Skeletal muscle tissue (tissue), 4 donors: ENCODE results near the gene STAM2. TPM values are rescaled to one million over a fixed set of nuclear protein-coding genes. Genes with fewer than 3 reads are reported as not detected.
"Not testable (repeated sequence)": the region's sequence is repeated elsewhere in the genome, so short reads cannot be mapped to it uniquely, and the experiment has no call there.

Source experiments
- H3K27ac ChIP-seq: one replicate; pipeline ENCODE4 v1.7.0; 2013; ENCODE audit warnings: mild to moderate bottlenecking, low read depth, low read length, inconsistent platforms
- H3K27me3 ChIP-seq, 3 donors: one replicate each; pipeline ENCODE4 v1.7.0; 2013; ENCODE audit warnings: low read length in 3 of 3; ENCODE audit not compliant: control insufficient read depth in 3 of 3, insufficient read depth in 3 of 3
- H3K36me3 ChIP-seq, 3 donors: one replicate each; pipeline ENCODE4 v1.7.0; 2013; ENCODE audit warnings: low read length in 3 of 3; ENCODE audit not compliant: control insufficient read depth in 3 of 3, insufficient read depth in 3 of 3
- H3K4me1 ChIP-seq, 3 donors: one replicate each; pipeline ENCODE4 v1.7.0; 2013; ENCODE audit warnings: low read length in 3 of 3, mild to moderate bottlenecking in 3 of 3; ENCODE audit not compliant: control insufficient read depth in 3 of 3, insufficient read depth in 3 of 3
- H3K4me3 ChIP-seq, 3 donors: one replicate each; pipeline ENCODE4 v1.7.0; 2013; ENCODE audit warnings: low read length in 3 of 3
- H3K9ac ChIP-seq, 3 donors: one replicate each; pipeline ENCODE4 v1.7.0; 2013; ENCODE audit warnings: low read length in 3 of 3, mild to moderate bottlenecking in 3 of 3, moderate library complexity in 2 of 3, low read depth in 1 of 3
- H3K9me3 ChIP-seq, 3 donors: one replicate each; pipeline ENCODE4 v1.7.0; 2013; ENCODE audit warnings: low read length in 3 of 3; ENCODE audit not compliant: control insufficient read depth in 3 of 3
- total RNA-seq: library from RNA; depleted of rRNA; stranded (reverse); fragments of >200 nt; gene quantifications from one replicate; pipeline ENCODE4 v1.2.3, GENCODE V29; 2014
- donor health status: Osteomylitis.

The STAM2 gene
- total RNA-seq, 1 donor from 2014 or later: 28.2 TPM

- Histone ChIP-seq H3K4me1 (peaks cover 5 to 26% (median 17%) of the 10 kb centered on the region in 3 donors), H3K36me3 (no peaks in the 10 kb centered on the region), H3K9me3 (no peaks in the 10 kb centered on the region), H3K27ac (no peak overlapping the region), H3K9ac (no peak overlapping the region), H3K27me3 (no peaks in the 10 kb centered on the region), H3K4me3 (peak overlapping the region in 2 of 3 donors; percentile 85 to 100)
Observed at GRCh38 chr2:152173831-152174230, 1.7 kb downstream of the STAM2 start.

GRCh38 chr2:152172201-152172785 lies 3.3 kb downstream of the STAM2 start:
- H3K27ac ChIP-seq, H3K9ac ChIP-seq, H3K36me3 ChIP-seq, H3K9me3 ChIP-seq, H3K27me3 ChIP-seq, H3K4me3 ChIP-seq: not testable (repeated sequence)
- peaks cover 5 to 26% (median 17%) of the 10 kb centered on the region in 3 donors for H3K4me1 ChIP-seq

GRCh38 chr2:152171718-152172117 lies 3.8 kb downstream of the STAM2 start:
- Histone ChIP-seq H3K9me3 (no peaks in the 10 kb centered on the region), H3K36me3 (no peaks in the 10 kb centered on the region), H3K4me3 (no peak overlapping the region), H3K27me3 (no peaks in the 10 kb centered on the region), H3K4me1 (peaks cover 5 to 29% (median 20%) of the 10 kb centered on the region in 3 donors), H3K27ac (no peak overlapping the region), H3K9ac (no peak overlapping the region)

- not testable (repeated sequence) for H3K36me3 ChIP-seq, H3K4me3 ChIP-seq, H3K9ac ChIP-seq, H3K27ac ChIP-seq, H3K27me3 ChIP-seq, H3K9me3 ChIP-seq
- H3K4me1 ChIP-seq: peaks cover under 1 to 18% (median 15%) of the 10 kb centered on the region in 3 donors
Observed at GRCh38 chr2:152169158-152169557, 6.4 kb downstream of the STAM2 start.

- H3K4me1 ChIP-seq: peaks cover 0 to 15% (median 15%) of the 10 kb centered on the region in 3 donors
- H3K4me3 ChIP-seq, H3K27me3 ChIP-seq, H3K36me3 ChIP-seq, H3K27ac ChIP-seq, H3K9me3 ChIP-seq, H3K9ac ChIP-seq: not testable (repeated sequence)
Observed at GRCh38 chr2:152167470-152167869, 8.1 kb downstream of the STAM2 start.

- Histone ChIP-seq H3K27me3 (no peaks in the 10 kb centered on the region), H3K4me3 (no peak overlapping the region), H3K9ac (peak overlapping the region in 1 of 3 donors; percentile 46), H3K36me3 (no peaks in the 10 kb centered on the region), H3K4me1 (peaks cover 0 to 15% (median 13%) of the 10 kb centered on the region in 3 donors), H3K9me3 (no peaks in the 10 kb centered on the region), H3K27ac (no peak overlapping the region)
Observed at GRCh38 chr2:152167065-152167464, 8.5 kb downstream of the STAM2 start.

GRCh38 chr2:152166633-152167032 lies 8.9 kb downstream of the STAM2 start:
- Histone ChIP-seq H3K27me3 (no peaks in the 10 kb centered on the region), H3K9ac (peak overlapping the region in 1 of 3 donors; percentile 46), H3K4me3 (no peak overlapping the region), H3K36me3 (no peaks in the 10 kb centered on the region), H3K9me3 (no peaks in the 10 kb centered on the region), H3K27ac (no peak overlapping the region), H3K4me1 (peaks cover 0 to 12% (median 12%) of the 10 kb centered on the region in 3 donors)

- Histone ChIP-seq H3K27me3 (no peaks in the 10 kb centered on the region), H3K27ac (no peak overlapping the region), H3K9me3 (no peaks in the 10 kb centered on the region), H3K4me1 (peaks cover 0 to 10% (median 9%) of the 10 kb centered on the region in 3 donors), H3K4me3 (no peak overlapping the region), H3K9ac (no peak overlapping the region), H3K36me3 (no peaks in the 10 kb centered on the region)
Observed at GRCh38 chr2:152165780-152166179, 9.8 kb downstream of the STAM2 start.

GRCh38 chr2:152165306-152165705 lies 10.3 kb downstream of the STAM2 start:
- Histone ChIP-seq H3K4me3 (no peak overlapping the region), H3K36me3 (no peaks in the 10 kb centered on the region), H3K27ac (no peak overlapping the region), H3K9ac (no peak overlapping the region), H3K9me3 (no peaks in the 10 kb centered on the region), H3K27me3 (no peaks in the 10 kb centered on the region), H3K4me1 (peaks cover 0 to 10% (median 9%) of the 10 kb centered on the region in 3 donors)

- H3K4me3 ChIP-seq, H3K27me3 ChIP-seq, H3K9ac ChIP-seq, H3K36me3 ChIP-seq, H3K27ac ChIP-seq, H3K9me3 ChIP-seq: not testable (repeated sequence)
- peaks cover 0 to 10% (median 9%) of the 10 kb centered on the region in 3 donors for H3K4me1 ChIP-seq
Observed at GRCh38 chr2:152163669-152164068, 11.9 kb downstream of the STAM2 start.
